SK-N-SH treated with all-trans-retinoic acid at 6 μM for 48 hours (cell line): Measurements from ENCODE around the gene ZP1.

Experiments used
- ARNTL ChIP-seq: fragments of 450-650 bp; formaldehyde crosslinking; IDR thresholded peaks from 2 replicates; pipeline ENCODE4 v1.5.0; 2020; ENCODE audit warnings: low read depth, mild to moderate bottlenecking, moderate library complexity, borderline replicate concordance
- ESRRG ChIP-seq: fragments of 250-450 bp; sonication (Bioruptor Pico); IDR thresholded peaks from 2 replicates; pipeline ENCODE4 v1.6.1; 2021; ENCODE audit warnings: mild to moderate bottlenecking
- PATZ1 ChIP-seq: fragments of 250-450 bp; sonication (Bioruptor Pico); IDR thresholded peaks from 2 replicates; pipeline ENCODE4 v1.8.0; 2020; ENCODE audit warnings: mild to moderate bottlenecking, moderate library complexity, borderline replicate concordance
- PPARA ChIP-seq: fragments of 250-450 bp; sonication (Bioruptor Pico); IDR thresholded peaks from 2 replicates; pipeline ENCODE4 v1.5.0; 2020; ENCODE audit warnings: mild to moderate bottlenecking, borderline replicate concordance
- RARB ChIP-seq: fragments of 250-450 bp; sonication (Bioruptor Pico); IDR thresholded peaks from 2 replicates; pipeline ENCODE4 v1.8.0; 2021; ENCODE audit warnings: mild to moderate bottlenecking, moderate library complexity
- SNAI2 ChIP-seq: fragments of 250-450 bp; sonication (Bioruptor Pico); IDR thresholded peaks from 2 replicates; pipeline ENCODE4 v1.5.0; 2020; ENCODE audit warnings: mild to moderate bottlenecking, moderate library complexity
- TCF4 ChIP-seq: fragments of 250-450 bp; sonication (Bioruptor Pico); IDR thresholded peaks from 2 replicates; pipeline ENCODE4 v1.8.0; 2021; ENCODE audit warnings: mild to moderate bottlenecking, moderate library complexity, borderline replicate concordance
- TOX ChIP-seq: fragments of 250-450 bp; sonication (Bioruptor Pico); IDR thresholded peaks from 2 replicates; pipeline ENCODE4 v1.8.0; 2021; ENCODE audit warnings: mild to moderate bottlenecking, moderate library complexity, borderline replicate concordance
- ZC3H10 ChIP-seq: fragments of 250-450 bp; sonication (Bioruptor Pico); IDR thresholded peaks from 2 replicates; pipeline ENCODE4 v1.5.1; 2021; ENCODE audit warnings: mild to moderate bottlenecking, moderate library complexity
- ZNF8 ChIP-seq: fragments of 450-650 bp; formaldehyde crosslinking; IDR thresholded peaks from 2 replicates; pipeline ENCODE4 v1.5.0; 2020; ENCODE audit warnings: mild to moderate bottlenecking, moderate library complexity
- TF ChIP-seq, protein P1 (sequence below): fragments of 250-450 bp; sonication (Bioruptor Pico); IDR thresholded peaks from 2 replicates; pipeline ENCODE4 v1.8.0; 2021; ENCODE audit warnings: low read depth, mild to moderate bottlenecking, moderate library complexity, borderline replicate concordance

DNA sequence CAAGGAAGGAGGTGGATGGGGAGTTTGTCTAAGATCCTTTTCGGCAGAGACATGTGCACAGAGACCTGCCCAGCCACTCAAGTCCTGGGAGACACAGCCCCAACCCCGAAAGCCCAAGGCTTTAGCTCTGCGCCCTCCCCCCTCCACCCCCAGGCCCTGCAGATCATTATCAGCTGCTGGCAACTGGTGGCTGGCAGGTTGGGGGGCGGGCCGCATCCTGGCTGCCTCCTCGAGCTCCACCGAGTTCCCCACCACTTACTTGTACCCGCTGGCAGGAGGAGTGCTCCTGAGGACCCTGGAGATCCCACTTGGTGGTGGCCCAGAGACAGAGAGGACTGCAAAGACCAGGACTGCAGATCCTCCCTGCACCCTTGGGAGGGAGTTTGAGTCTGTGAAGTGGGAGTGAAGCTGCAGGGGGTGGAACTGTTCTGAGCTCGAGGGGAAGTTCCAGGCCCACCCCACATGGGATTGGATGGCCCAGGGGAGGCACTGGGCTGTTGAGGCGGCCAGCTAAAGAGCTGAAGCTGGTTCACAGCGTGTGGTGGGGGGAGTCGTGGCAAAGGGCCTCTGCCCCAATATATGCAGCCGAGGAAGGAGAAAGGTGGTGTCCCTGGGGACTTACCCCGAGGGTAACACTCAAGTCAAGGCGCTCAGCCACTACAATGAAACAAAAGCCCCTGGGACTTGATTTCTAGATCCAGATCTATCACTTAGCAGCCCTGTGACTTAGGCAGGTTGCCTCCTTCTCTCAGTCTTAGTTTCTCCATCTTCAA, 45.3 kb upstream of the ZP1 start:
- TF ChIP-seq SNAI2 (no peak), ZC3H10 (CRISPR knock-in tag) (no peak), PATZ1 (CRISPR knock-in tag) (no peak), TCF4 (CRISPR knock-in tag) (no peak), RARB (CRISPR knock-in tag) (no peak), TOX (no peak), ESRRG (CRISPR knock-in tag) (no peak), ZNF8 (no peak), ARNTL (CRISPR knock-in tag) (no peak), PPARA (CRISPR knock-in tag) (no peak)
- TF ChIP-seq, protein P1, sequence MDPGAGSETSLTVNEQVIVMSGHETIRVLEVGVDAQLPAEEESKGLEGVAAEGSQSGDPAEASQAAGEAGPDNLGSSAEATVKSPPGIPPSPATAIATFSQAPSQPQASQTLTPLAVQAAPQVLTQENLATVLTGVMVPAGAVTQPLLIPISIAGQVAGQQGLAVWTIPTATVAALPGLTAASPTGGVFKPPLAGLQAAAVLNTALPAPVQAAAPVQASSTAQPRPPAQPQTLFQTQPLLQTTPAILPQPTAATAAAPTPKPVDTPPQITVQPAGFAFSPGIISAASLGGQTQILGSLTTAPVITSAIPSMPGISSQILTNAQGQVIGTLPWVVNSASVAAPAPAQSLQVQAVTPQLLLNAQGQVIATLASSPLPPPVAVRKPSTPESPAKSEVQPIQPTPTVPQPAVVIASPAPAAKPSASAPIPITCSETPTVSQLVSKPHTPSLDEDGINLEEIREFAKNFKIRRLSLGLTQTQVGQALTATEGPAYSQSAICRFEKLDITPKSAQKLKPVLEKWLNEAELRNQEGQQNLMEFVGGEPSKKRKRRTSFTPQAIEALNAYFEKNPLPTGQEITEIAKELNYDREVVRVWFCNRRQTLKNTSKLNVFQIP (CRISPR knock-in tag): no peak
